GM19023 (cell line): Measurements from ENCODE around the gene SLC5A11.

Source experiments
- ATAC-seq: cut with Tn5 transposase; IDR thresholded peaks from one replicate; pipeline ENCODE4 v1.9.1; 2021; ENCODE audit warnings: mild to moderate bottlenecking, moderate library complexity; ENCODE audit not compliant: unreplicated experiment

Gene SLC5A11

DNA sequence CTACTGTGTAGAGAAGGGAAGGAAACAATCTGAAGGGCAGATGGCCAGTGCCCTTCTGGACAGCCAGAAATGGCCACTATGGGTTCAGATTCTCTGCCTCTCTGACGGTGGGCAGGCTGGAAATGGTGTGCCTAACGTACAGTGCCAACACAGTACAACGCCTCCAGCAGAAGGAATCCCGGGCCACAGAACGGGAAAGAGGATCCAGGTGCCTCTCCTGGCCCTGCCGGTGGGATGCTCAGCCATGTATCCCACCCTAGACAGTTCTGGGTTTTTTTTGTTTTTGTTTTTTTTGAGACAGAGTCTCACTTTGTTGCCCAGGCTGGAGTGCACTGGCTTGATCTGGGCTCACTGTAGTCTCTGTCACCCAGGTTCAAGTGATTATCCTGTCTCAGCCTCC lies 71.5 kb downstream of the SLC5A11 start:
- ATAC-seq: no peak

DNA sequence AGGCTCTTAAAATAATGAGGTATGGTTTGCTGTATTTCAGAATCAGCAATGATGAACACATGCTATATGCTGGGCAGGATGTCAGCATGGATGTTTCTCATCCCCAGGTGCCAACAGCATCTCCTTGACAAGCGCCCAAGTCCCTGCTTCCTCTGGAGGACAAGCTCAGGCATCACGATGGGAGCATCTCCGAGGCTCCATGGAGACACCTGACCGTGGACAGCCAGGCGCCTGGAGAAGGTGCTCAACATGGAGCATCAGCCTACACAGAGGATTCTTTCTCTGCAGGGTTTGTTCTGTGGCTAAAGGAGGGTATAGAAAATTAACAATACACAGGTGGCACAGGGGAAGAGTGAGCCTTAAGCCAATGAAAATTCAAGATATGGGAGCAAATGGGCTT lies 72.1 kb downstream of the SLC5A11 start:
- no peak for ATAC-seq

DNA sequence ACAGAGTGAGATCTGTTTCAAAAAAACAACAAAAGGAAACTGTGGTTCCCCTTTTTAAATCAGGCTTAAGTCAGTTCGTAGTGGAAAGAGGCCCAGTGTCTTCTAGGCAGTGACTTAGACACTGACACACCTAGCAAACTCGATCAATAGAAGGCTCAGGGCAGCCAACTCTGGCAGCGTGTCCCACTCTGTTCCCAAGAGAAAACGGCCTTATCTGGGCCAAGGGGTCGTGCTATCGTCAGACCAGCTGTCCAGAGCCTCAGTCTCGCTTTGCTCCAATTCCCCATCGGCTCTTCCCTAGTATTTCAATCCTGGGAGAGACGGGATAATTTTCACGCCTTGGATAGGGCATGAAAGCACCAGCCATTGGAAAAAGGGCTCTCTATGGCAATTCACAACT lies 72.9 kb downstream of the SLC5A11 start:
- no peak for ATAC-seq

DNA sequence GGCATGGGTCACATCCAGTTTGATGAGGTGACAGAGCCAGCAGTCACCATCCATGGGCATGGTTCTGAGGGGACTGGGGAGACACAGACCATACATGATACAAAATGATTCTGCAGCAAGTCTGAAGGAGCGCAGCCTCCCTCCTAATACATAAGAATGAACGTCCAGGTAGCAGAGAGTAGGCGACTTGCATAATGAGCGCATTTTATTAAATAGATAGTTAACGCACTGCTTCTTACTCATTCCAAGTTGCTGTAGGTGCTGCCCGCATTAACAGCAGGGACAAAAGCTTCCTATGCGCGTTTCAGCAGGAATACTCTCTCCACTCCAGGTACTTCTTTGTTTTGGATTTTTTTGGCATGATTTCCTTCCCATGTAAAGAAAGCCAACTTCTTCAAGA lies 73.8 kb downstream of the SLC5A11 start:
- ATAC-seq: no peak

DNA sequence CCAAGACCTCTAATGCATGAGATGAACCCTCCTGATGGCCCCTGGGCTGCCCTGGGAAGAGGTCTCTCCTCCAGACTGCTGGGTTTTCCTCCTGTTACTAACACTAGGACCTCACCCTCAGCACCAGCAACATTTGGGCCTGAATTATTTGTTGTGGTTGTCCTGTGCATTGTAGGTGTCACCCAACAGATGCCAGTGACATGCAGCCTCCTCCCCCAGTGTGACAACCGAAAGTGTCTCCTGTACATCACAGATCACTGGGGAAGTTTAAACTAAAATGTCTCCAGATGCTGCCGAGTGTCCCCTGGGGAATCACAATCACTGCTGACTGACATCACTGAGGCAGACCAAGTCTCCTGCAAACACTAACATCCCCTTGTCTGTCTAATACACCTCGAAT lies 74.8 kb downstream of the SLC5A11 start:
- ATAC-seq: no peak

DNA sequence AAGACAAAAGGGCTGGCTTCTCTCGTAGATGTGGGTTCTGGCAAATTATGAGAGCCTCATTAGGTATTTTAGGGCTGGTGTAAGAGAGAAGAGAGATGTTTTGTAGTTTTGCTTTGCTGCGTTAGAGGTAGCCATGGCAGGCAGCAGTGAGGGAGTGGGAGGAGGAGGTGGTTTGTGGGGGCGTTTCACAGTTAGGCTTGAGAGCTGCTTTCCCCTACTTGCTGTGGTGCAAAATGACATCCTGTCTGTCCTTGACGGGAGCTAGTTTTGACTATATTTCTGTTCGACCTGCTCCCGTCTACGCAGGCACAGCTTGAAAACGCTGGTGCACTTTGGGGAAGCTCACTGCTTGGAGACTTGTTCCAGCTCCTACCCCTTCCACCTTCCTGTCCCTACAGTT lies 75.5 kb downstream of the SLC5A11 start:
- no peak for ATAC-seq

DNA sequence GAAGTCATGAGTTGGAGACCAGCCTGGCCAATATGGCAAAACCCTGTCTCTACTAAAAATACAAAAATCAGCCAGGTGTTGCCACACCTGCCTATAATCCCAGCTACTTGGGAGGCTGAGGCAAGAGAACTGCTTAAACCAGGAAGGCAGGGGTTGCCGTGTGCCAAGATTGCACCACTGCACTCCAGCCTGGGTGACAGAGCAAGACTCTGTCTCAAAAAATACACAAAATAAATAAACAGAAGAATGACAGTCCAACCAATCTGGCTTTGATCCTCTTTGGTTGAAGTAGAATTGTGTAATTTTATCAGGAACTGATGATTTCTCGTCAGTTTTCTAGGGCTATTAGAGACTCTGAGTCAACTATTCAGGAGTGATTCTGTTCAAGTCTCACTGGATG lies 79.4 kb downstream of the SLC5A11 start:
- no peak for ATAC-seq

DNA sequence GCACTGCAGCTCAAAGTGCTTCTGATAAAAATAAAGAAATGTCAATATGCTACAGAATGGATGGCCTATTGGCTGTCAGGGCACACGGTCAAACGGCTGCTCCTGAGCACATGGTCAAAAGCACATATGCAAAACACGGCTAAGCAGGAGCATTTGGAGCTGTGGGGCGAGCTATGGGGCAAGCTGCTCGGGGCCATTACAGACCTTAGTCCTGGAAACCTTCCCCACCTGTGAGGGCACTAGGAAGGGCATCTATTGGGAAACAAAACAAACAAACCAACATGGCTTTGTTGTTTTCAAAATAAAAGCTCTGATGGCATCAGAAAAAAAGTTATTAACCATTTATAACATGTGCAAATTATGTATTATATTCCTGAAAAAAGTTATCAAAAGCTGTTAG lies 83.6 kb downstream of the SLC5A11 start:
- no peak for ATAC-seq

DNA sequence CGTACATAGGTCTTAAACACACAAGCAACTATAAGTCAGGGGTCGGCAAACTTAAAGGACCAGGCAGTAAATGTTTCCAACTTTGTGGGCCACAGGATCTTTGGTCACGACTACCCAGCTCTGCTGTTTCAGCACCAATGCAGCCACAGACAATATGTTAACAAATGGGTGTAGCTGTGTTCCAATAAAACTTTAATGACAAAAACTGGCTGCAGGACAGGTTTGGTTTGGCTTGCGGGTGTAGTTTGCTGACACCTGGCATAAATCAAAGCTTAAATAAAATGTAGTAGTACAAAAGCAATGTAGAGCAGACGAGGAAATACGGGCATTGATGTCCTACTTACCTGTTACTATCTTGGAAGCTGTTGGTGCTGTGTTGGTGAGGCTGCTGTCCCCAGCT lies 84.7 kb downstream of the SLC5A11 start:
- no peak for ATAC-seq

DNA sequence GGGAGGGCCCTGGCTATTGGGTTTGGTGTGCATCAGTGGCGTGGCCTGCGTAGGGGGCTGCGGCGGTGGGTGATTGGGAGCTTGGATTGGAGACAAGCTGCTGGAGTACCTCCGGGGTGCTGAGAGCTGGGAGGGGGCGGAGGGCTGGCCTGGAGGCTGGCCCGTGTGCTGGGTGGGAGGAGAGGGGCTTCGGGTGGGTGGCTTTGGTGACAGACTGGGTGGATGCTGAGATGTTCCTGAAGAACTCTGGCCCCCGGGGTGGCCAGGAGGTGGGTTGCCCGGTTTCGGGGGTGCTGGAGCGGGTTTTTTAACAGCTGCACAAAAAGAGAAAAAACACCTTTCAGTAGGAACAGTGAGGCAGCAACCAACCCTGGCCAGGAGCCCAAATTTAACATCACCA lies 85.3 kb downstream of the SLC5A11 start:
- ATAC-seq: no peak

DNA sequence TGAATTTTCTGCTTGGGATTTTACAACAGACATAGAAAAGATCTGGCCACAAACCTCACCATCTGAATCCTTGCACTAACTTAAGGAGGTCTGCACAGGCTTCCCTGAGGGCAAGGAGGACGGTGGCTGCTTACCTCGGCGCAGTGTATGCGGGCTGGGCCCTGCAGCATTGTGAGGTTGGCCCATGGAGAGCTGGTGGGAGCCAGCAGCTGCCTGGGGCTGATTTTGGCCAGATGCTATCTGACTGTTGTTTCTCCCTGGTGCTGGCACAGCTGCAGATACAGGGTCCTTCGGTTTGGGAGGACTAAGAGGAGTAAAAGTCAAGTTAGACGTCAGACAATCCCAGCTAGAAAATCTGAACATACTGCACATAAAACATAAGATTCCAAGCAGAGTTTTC lies 89.6 kb downstream of the SLC5A11 start:
- no peak for ATAC-seq

DNA sequence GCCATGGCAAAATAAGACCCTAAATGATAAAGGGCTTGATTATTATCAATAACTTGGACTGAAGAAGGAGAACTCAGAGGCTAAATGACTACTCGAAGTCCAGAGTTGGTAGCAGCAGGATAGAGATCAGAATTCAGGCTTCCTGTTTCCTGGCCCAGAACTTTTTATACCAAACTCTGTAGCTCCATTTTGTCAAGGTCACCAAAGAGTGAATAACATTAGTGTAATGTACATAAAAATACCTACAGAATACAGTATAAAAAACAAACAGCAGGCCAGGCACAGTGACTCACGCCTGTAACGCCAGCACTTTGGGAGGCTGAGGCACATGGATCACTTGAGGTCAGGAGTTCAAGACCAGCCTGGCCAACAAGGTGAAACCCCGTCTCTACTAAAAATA lies 90.4 kb downstream of the SLC5A11 start:
- no peak for ATAC-seq

DNA sequence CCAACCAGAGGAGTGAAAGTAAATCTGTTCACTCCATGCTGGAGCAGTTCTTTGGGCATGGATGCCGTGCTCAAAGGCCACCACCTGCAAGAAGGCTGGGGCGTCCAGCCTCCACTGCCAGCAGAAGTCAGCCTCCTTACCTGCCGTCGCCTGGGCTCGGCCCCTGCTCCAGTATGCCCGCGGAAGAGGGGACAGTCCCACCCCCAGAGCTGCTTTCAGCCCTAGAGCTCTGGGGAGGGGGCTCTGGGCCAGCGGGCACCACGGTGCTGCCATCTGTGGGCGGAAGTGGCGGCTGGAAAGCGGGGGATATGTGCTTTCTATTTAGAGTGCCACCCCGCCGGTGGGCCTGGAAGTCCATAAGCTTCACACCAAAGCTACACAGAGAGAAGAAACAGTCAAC lies 93.5 kb downstream of the SLC5A11 start:
- no peak for ATAC-seq

DNA sequence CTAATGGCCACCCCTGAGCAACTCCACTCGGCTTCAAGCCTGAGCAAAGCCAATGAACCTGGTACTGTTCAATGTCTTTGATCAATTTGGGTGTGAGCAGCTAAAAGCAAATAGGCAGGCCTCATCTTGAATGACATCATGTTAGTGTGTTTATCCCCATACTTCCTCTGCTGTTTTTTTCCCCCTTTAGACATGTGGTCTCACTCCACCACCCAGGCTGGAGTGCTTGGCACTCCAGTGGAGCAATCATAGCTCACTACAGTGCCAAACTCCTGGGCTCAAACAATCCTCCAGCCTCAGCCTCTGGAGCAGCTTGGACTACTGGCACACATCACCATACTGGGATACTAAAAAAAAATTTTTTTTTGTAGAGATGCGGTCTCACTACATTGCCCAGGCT lies 94.0 kb downstream of the SLC5A11 start:
- no peak for ATAC-seq

DNA sequence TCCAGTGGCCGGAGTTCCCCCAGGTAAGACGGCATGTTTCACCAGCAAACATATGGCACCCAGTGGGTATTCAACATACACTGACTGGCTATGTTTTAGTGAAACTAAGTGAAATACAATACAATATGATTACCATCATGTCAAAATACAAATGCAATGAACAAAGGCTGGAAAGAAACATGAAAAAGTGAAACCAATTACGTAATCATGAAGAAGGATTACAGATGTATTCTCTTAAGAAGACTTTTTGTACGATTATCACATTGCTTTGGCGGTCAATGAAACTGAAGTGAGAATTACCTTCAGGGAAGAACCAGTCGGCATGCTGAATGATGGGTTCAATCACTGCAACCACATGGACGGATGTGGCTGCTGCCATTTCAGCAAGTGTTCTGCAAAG lies 97.7 kb downstream of the SLC5A11 start:
- ATAC-seq: no peak

DNA sequence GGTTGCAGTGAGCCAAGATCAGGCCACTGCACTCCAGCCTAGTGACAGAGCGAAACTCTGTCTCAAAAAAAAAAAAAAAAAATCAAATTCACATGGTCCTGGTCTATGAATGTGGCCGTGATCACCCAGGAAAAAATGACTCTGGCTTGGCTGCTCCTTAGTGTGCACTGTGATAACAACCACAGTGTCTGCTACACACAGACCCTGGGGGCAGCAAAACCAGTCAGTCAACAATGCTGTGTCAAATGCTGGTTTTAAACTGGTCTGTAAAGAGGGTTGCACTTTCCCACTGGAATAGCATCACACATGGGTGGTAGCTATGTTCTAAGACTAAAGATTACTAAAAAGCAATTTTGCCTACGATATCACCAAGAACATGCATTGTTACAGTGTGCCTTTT lies 98.4 kb downstream of the SLC5A11 start:
- no peak for ATAC-seq

DNA sequence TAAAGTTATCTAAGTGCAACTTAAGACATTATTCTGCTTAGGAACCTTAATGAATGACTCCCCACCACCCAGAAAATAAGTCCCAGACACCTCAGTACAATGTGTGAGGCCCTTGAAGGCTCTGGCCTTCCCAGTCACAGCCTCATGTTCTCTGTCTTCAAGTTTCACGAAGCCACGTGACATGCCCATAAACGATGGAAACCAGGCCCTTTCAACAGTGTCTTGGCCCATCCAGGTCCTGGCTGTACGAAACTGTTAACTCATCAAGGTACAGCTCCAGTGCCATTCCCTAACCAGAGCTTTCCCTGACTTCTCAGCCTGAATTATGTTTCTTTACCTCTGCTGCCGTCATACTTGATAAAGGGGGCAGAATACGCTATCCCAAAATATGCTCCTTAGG lies 100.4 kb downstream of the SLC5A11 start:
- no peak for ATAC-seq

DNA sequence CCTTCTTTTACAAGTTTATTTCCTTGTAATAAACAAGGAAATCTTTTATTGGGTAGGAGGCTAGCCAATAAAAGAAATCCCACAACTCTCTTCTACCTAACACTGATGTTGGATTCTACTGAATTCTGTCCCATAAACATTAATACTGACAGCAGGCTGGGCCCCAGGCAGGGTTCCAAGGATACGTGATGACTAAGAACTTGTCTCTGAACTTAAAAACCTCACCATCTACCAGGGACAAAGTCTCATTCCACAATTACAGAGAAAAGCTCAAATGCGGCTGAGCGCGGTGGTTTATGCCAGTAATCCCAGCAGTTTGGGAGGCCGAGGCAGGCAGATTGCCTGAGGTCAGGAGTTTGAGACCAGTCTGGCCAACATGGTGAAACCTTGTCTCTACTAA lies 104.5 kb downstream of the SLC5A11 start:
- ATAC-seq: no peak

DNA sequence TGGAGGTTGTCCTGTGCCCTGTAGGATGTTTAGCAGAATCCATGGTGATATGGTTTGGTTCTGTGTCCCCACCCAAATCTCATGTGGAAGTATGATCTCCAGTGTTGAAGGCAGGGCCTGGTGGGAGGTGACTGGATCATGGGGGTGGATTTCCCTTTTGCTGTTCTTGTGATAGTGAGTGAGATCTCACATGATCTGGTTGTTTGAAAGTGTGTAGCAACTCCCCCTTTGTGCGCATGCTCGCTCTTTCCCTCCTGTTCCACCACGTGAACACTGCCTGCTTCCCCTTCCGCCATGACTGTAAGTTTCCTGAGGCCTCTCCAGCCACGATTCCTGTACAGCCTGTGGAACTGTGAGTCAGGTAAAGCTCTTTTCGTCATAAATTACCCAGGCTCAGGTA lies 107.5 kb downstream of the SLC5A11 start:
- ATAC-seq: no peak

DNA sequence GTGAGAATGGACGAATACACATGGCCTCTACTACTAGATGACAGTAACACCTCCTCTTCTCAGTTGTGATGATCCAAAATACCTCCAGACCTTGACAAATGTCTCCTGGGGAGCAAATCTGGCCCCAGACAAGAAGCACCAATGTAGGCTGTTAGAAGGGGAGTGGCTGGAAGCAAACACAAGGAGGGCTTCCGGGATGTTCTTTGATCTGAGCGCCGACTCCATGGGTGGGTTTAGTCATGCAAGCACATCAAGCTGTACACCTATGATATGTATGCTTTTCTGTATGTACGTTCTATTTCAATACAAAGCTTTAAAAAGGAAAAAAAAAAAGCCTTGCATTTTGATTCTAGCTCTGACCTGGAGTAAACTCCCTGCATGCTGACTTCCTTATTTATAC lies 108.0 kb downstream of the SLC5A11 start:
- ATAC-seq: no peak

DNA sequence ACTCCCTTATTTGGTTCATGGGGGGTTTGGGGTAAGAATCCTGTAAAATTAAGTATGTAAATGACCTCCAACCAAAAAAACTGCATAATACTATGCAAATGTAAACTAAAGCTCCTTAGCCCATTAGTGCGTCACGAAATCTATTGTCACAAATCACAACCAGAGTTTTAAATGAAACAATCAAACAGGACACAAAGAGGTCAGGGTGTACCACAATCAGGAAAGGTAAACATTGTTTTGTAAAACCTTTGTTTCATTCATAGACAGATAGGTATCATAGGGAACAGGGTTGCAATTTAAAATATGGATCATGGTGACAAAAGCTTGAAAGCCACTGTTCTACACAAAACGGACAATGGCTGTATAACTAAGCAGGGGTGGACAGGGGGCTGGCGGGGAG lies 108.4 kb downstream of the SLC5A11 start:
- ATAC-seq: no peak

DNA sequence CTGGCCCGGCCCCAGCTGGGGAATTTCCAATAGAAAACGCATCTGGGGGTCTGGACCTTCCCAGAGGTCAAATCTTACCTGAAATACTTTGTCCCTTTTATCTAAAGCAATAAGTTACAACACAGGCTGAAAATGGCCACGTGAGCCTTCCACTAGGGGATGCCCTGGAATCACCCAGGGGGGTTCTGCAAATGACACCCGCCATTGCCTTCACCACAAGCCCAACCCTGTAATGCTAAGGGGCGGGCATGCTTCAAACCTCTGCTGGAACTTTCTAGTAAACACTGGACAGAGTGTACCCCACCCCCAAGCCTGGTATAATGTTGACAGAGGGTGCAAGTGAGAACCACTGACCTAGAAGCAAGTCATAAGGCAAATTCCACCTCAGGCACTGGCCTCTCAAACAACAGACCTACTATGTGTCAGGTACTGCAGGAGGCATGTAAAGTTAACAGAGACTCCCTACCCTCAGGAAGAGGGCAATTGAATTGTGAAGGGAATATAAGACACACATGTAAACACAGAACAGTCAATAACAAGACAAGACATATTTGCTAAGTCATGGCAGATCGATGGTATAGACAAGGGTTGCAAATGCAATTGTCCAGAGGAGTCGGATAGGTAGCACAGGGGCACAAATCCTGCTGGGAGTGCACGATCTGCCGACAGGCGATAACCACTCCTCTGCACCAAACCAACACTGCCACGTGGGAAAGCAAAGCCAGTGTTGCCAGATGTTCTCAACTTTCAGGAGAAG lies 110.4 kb downstream of the SLC5A11 start:
- no peak for ATAC-seq

DNA sequence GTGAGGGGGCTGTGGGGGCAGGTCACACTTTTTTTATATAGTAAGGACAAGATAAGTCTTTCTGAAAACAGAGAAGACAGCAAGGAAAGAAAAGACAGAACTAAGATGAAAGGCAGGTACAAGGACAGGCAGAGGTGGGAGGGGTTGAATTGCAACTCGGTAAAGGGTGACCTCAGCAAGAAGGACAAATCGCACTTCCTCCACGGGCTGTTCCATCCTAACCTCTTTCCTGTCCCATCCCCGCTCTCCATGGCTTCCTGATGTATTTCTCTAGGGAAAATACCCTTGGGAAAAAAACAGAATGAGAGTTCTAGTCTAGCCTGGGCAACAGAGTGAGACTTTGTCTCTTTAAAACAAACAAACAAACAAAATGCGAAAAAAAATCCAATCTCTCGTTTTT lies 112.1 kb downstream of the SLC5A11 start:
- no peak for ATAC-seq
